ENCODE data around the gene LCMT2.

DNA sequence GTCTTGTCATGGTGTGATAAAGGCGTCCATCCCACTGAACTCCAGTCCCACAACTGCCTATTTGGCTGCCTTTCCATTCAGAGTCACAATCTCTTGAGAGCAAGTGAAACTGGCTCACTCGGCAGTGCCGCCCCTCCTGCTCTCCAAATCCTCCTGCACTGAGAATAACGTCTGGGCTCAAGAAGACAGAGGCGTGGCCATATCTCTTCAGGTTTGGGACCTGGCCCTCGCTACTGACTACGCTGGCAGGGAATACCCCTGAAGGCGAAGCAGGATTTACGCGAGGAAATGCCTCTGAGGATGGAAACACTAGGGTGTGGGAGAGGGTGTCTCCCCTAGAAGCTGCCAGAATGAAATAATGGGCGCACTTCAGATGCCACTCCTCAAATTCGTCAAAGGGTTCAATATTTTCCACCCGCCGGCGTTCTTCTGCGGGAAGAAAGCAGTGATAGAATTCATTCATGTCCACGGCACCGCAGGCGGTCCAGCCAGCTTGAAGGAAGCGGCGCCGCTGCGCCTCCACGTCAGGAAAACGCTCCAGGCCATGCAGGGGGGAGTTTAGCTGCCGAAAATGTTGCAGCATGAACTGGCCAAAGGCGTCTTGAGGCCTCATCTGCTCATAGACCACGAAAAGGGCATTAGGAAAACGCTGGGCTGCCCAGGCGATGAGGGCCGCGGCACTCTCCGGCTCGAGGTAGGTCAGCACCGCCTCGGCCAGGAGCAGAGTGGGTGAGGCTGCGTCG, 985 bp downstream of the LCMT2 start:
- TF ChIP-seq, protein P1, sequence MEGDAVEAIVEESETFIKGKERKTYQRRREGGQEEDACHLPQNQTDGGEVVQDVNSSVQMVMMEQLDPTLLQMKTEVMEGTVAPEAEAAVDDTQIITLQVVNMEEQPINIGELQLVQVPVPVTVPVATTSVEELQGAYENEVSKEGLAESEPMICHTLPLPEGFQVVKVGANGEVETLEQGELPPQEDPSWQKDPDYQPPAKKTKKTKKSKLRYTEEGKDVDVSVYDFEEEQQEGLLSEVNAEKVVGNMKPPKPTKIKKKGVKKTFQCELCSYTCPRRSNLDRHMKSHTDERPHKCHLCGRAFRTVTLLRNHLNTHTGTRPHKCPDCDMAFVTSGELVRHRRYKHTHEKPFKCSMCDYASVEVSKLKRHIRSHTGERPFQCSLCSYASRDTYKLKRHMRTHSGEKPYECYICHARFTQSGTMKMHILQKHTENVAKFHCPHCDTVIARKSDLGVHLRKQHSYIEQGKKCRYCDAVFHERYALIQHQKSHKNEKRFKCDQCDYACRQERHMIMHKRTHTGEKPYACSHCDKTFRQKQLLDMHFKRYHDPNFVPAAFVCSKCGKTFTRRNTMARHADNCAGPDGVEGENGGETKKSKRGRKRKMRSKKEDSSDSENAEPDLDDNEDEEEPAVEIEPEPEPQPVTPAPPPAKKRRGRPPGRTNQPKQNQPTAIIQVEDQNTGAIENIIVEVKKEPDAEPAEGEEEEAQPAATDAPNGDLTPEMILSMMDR (conservative IDR thresholded peaks at IDR 0.05; ENCODE audit: low read depth, low read length): no peak
- TF ChIP-seq EZH2 (IDR thresholded peaks at IDR 0.05; ENCODE audit: low read length, unreplicated experiment) (no peak), EZH2phosphoT487 (IDR thresholded peaks at IDR 0.05; ENCODE audit: borderline replicate concordance, low read length) (no peak)

Measured in PC-3 (cell line).